ENCODE measurements around the gene ARHGEF1. TPM values are rescaled to one million over a fixed set of nuclear protein-coding genes. Genes with fewer than 3 reads are reported as not detected.

Gene ARHGEF1
- polyA plus RNA-seq, 1 experiment: 19.5 TPM

GRCh38 chr19:41849067-41849466 lies 33.9 kb upstream of the ARHGEF1 start:
- peaks cover 5% of the 10 kb centered on the region; the same call in 1 of the 2 replicates for H3K9me3 ChIP-seq (ENCODE audit: control insufficient read depth, insufficient read depth, low read length)
- CTCF ChIA-PET: interaction anchor here (1.2 to 1.5 kb wide), 2 partner anchors 10 to 12 kb away, joined by 3 to 6 read pairs; partner anchors contain the start of gene RPS19
- no peak overlapping the region for H3K4me3 ChIP-seq (ENCODE audit: low read depth, low read length)
- no peak overlapping the region for H3K27ac ChIP-seq (ENCODE audit: low read depth, low read length)
- no peak for TF ChIP-seq CTCF (IDR thresholded peaks at IDR 0.05; ENCODE audit: low read depth, low read length)
- H3K27me3 ChIP-seq (ENCODE audit: control insufficient read depth, insufficient read depth, low read length): peaks cover 34% of the 10 kb centered on the region
- POLR2A ChIA-PET: no interaction called here
- no peak for DNase-seq (ENCODE audit: low read depth, low spot score)

- POLR2A ChIA-PET: no interaction called here
- H3K27ac ChIP-seq (ENCODE audit: low read depth, low read length): no peak overlapping the region
- CTCF ChIA-PET: interaction anchor here (0.7 to 1.5 kb wide), 3 partner anchors 8 to 14 kb away, joined by 3 to 6 read pairs (median 3); partner anchors contain the start of gene RPS19
Measured at GRCh38 chr19:41850381-41850780, 32.6 kb upstream of the ARHGEF1 start.

GRCh38 chr19:41851456-41851855 lies 31.5 kb upstream of the ARHGEF1 start:
- ChIA-PET CTCF (interaction anchor here (0.9 to 2.3 kb wide), 2 partner anchors 16 to 56 kb away, joined by 3 to 13 read pairs; no protein-coding TSS in a partner anchor), POLR2A (no interaction called here)
- no peaks in the 10 kb centered on the region for H3K9me3 ChIP-seq (ENCODE audit: control insufficient read depth, insufficient read depth, low read length)
- H3K27ac ChIP-seq (ENCODE audit: low read depth, low read length): no peak overlapping the region
- H3K4me3 ChIP-seq (ENCODE audit: low read depth, low read length): no peak overlapping the region
- no peak for TF ChIP-seq CTCF (IDR thresholded peaks at IDR 0.05; ENCODE audit: low read depth, low read length)
- H3K27me3 ChIP-seq (ENCODE audit: control insufficient read depth, insufficient read depth, low read length): peaks cover 48% of the 10 kb centered on the region
- DNase-seq (ENCODE audit: low read depth, low spot score): no peak

More at GRCh38 chr19:41850381-41850780, 32.6 kb upstream of the ARHGEF1 start:
- no peak for TF ChIP-seq CTCF (IDR thresholded peaks at IDR 0.05; ENCODE audit: low read depth, low read length)
- H3K9me3 ChIP-seq (ENCODE audit: control insufficient read depth, insufficient read depth, low read length): no peaks in the 10 kb centered on the region
- no peak for DNase-seq (ENCODE audit: low read depth, low spot score)
- peaks cover 45% of the 10 kb centered on the region for H3K27me3 ChIP-seq (ENCODE audit: control insufficient read depth, insufficient read depth, low read length)
- no peak overlapping the region for H3K4me3 ChIP-seq (ENCODE audit: low read depth, low read length)

- CTCF ChIA-PET: interaction anchor here (2.3 kb wide), 1 partner anchor 18 kb away, joined by 13 read pairs; no protein-coding TSS in a partner anchor
- DNase-seq (ENCODE audit: low read depth, low spot score): no peak
- Histone ChIP-seq H3K27ac (ENCODE audit: low read depth, low read length) (no peak overlapping the region), H3K4me3 (ENCODE audit: low read depth, low read length) (no peak overlapping the region), H3K9me3 (ENCODE audit: control insufficient read depth, insufficient read depth, low read length) (no peaks in the 10 kb centered on the region), H3K27me3 (ENCODE audit: control insufficient read depth, insufficient read depth, low read length) (peaks cover 46% of the 10 kb centered on the region)
- TF ChIP-seq CTCF (IDR thresholded peaks at IDR 0.05; ENCODE audit: low read depth, low read length): no peak
- POLR2A ChIA-PET: no interaction called here
Measured at GRCh38 chr19:41853344-41853743, 29.6 kb upstream of the ARHGEF1 start.

GRCh38 chr19:41853768-41854167 lies 29.2 kb upstream of the ARHGEF1 start:
- H3K27ac ChIP-seq (ENCODE audit: low read depth, low read length): no peak overlapping the region
- peaks cover 46% of the 10 kb centered on the region for H3K27me3 ChIP-seq (ENCODE audit: control insufficient read depth, insufficient read depth, low read length)
- TF ChIP-seq CTCF (IDR thresholded peaks at IDR 0.05; ENCODE audit: low read depth, low read length): no peak
- no peak overlapping the region for H3K4me3 ChIP-seq (ENCODE audit: low read depth, low read length)
- ChIA-PET POLR2A (no interaction called here), CTCF (interaction anchor here (1.7 kb wide), 1 partner anchor 69 kb away, joined by 5 read pairs; no protein-coding TSS in a partner anchor)
- no peak for DNase-seq (ENCODE audit: low read depth, low spot score)
- H3K9me3 ChIP-seq (ENCODE audit: control insufficient read depth, insufficient read depth, low read length): no peaks in the 10 kb centered on the region
